ENCODE data around the gene RETN. TPM values are rescaled to one million over a fixed set of nuclear protein-coding genes. Genes with fewer than 3 reads are reported as not detected.

Gene RETN
- total RNA-seq, 1 experiment from 2014 or later: not detected

- peak; percentile 56 for DNase-seq (ENCODE audit: low read depth)
Observed at GRCh38 chr19:7681340-7682174, 12.7 kb downstream of the RETN start.

GRCh38 chr19:7682175-7682855, 13.5 kb downstream of the RETN start:
- DNase-seq (ENCODE audit: low read depth): no peak

GRCh38 chr19:7685546-7686445, 16.9 kb downstream of the RETN start:
- no peak for DNase-seq (ENCODE audit: low read depth)

DNA sequence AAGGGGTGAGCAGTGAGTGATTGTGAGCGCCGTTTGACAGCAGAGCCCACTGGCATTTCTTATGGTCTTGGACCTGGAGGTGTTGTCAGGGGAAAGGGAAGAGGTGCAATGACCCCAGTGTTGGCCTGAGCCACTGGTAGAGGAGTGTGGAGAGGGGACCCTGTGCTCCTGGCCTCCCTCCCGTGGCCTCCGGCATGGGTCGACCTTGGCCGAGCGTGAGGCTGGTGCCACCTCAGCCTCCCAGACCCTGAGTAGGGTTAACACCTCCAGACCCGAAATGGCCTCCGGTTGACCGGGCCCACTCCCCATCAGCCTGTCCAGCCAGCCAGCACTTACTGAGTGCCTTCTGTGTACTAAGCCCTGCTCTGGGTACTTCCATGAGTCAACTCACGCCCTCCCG, 18.3 kb downstream of the RETN start:
- DNase-seq (ENCODE audit: low read depth): no peak

- no peak for DNase-seq (ENCODE audit: low read depth)
Observed at GRCh38 chr19:7689165-7689564, 20.3 kb downstream of the RETN start.

DNA sequence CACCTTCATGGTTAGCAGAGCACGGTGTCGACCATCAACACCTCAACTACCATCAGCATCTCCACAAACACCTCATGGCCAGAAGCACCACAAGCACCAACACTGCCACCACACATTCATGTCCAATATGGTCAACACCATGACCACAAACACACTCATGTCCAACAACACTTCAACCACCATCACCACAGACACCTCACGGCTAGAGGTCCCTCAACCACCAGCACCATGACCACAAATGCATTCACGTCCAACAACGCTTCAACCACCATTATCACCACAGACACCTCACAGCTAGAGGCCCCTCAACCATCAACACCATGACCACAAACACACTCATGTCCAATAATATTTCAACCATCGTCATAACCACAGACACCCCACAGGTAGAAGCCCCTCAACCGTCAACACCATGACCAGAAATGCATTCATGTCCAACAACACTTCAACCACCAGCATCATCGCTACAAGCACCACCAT, 22.0 kb downstream of the RETN start:
- DNase-seq (ENCODE audit: low read depth): no peak

DNA sequence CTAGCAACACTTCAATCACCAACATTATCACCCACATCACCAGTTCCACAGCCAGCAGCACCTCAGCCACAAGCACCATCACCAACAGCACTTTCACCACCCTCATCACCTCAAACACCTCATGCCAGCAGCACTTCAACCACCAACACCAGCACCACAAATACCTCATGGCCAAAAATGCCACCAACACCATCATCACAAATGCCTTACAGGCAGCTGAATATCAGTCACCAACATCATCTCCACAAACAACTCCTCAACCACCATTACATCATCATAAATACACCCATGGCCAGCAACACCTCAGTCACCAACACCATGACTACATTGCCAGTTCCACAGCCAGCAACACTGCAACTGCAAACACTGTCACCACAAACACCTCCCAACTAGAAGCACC, 22.6 kb downstream of the RETN start:
- DNase-seq (ENCODE audit: low read depth): no peak

DNA sequence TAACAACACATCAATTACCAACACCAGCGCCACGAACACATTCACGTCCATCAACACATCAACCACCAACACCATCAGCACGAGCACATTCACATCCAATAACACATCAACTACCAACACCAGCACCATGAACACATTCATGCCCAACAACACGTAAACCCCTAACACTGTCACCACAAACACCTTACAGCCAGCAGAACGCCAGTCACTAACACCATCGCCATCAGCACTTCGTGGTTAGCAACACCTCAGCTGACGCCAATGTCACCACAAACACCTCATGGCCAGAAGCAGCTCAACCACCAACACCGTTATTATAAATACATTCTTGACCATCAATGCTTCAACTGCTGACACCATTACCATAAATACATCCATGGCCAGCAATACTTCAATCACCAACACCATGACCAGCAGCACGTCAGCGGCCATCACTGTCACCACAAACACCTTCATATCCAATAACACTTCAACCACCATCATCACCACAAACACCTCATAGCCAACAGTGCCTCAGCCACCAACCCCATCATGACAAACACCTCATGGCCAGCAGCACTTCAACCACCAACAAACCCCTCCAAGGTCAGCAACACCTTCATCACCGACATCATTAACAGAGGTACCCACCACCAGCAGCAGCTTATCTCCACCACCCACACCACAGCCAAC, 23.7 kb downstream of the RETN start:
- no peak for DNase-seq (ENCODE audit: low read depth)

DNA sequence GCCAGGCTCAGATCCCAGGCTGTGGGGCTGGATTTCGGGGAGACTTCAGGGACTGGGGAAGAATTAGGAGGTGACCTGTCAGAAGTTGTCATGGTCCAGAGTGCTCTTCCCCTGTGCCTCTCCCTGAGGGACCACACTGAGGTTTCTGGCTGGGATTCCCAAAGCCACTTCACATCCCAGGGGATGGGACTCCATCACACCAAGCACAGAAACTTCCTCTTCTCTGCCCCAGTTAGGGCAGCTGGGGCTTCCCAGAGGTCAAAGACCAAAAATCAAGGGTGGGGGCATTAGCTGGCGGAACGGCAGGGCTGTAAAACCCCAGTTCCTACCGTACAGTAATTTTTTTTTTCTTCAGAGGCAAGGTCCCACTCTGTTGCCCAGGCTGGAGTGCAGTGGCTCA, 25.6 kb downstream of the RETN start:
- DNase-seq (ENCODE audit: low read depth): no peak

- no peak for DNase-seq (ENCODE audit: low read depth)
Observed at GRCh38 chr19:7697721-7698287, 29.0 kb downstream of the RETN start.

DNA sequence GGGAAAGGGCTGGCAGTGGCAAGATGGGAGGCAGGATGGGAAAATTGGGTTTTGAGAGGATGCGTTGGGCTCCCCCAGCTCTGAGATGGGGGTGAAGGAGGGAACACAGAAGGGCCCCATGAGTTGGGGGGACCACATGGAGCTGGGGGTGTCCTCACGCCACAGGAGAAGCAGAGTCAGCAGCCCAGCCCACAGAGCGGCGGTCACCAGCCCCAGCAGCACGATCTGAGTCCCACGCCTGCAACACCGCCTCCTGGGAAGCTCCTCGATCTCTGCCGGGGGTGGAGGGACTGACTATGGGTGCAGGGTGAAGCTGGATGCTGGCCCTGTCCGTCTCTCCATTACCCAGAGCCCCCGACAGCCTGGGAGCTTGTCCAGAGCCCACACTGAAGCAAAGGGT, 29.7 kb downstream of the RETN start:
- no peak for DNase-seq (ENCODE audit: low read depth)

- DNase-seq (ENCODE audit: low read depth): no peak
Observed at GRCh38 chr19:7699003-7699402, 30.2 kb downstream of the RETN start.

DNA sequence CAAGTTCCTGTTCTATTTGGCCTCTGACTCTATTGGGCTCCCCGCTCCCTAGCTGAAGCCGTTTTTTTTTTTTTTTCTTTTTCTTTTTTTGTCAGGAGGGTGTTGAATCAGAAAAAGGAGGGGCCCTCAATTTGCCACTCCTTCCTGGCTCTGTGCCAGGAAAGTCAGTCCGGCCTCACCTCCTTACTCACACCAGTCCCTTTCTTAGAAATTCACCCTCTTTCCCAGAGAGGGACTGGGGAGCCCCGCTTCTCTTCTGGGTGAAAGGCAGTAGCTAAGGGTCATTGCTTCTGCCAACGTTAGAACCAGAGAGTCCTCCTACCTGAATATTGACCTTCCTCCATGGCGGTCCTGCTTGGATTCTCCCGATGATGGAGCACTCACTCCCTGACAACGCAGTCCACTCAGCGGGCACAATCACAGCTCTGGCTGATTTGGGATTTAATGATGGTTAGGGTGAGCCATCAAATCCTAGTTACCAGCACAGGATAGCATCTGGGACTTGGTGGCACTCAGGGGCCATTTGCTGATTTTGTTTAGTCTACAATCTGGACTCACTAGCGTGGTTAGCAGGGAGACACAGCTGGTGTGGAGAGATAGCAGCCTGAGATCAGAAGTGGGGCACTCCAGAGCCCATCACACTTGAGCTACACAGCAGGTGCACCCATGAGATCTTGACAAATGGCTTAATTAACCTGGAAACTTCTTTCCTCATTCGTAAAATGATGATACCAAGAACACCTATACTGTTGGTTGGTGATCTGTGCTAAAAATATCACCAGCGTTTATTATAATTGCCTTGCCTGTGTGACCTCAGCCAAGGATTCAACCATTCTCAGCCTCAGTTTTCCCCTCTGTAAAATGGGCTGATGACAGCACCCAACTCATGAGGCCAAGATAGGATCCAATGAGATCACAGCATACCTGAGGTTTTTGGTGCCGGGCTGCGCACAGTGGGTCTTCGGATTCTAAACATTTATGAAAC, 30.9 kb downstream of the RETN start:
- DNase-seq (ENCODE audit: low read depth): peak; percentile 43

DNA sequence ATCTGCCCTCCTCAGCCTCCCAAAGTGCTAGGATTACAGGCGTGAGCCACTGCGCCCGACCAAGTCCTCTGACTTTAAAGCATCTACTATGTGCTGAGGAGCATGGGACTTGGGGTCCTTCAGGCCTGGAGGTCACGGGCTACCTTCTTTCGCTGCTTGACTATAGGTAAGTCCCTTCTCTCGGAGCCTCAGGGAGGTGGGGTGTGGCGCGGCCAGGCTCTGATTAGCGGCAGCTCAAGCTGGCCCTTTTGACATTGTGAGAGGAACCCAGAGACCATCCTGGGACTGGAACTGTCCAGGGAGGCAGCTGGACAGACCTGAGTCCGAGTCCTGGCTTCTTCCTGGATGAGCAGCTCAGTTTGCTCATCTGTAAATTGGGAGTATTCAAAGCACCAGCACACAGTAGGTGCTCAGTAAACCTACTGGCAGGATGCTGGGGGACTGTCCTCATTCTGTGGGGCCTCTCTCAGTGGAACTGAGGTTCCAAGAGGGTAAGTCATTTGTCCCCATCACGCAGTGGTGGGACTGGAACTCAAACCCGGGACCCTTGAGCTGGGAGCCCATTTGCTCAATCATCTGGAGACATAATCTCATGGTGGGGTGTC, 32.3 kb downstream of the RETN start:
- DNase-seq (ENCODE audit: low read depth): no peak

DNA sequence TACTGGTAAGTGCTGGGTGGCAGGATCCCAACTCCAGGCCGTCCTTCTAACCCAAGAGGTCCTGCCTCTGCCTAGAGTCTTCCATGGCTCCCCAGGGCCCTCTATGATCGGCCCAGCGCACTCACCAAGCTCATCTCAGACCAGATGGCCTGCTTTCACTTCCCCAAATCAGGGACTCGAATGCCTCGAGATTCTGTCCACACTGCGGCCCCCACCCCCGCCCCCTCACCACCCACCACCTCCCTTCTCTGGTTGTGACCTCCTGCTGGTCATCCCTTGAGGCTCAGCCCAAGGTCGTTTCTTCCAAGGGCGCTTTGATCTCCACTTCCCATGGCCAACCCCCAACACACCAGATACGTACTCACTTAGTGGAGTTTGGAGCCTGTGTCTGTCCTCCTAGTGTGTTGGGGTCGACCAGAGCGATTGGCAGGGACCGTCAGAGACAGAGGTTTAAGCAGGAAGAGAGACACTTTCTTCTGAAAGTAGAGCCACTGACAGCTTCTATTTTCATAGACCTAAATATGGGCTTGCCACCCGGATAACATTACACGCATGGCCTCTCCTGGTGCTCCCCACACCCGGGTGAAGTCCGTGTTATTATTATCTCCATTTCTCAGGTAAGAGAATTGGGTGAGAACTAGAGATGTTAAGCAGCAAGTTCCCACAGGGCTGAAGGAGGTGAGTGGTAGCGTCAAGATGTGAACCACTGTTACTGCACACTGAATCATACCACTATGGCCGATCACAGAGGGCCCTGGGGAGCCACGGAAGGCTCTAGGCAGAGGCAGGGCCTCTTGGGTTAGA, 33.0 kb downstream of the RETN start, which contains the start of gene FCER2:
Gene FCER2 (minus strand): TSS at position 478 of the 804 bp plus-strand sequence. CDS start 2,371 bp downstream, outside the sequence.
- DNase-seq (ENCODE audit: low read depth): no peak

GRCh38 chr19:7703332-7703731, 34.5 kb downstream of the RETN start:
- no peak for DNase-seq (ENCODE audit: low read depth)

DNA sequence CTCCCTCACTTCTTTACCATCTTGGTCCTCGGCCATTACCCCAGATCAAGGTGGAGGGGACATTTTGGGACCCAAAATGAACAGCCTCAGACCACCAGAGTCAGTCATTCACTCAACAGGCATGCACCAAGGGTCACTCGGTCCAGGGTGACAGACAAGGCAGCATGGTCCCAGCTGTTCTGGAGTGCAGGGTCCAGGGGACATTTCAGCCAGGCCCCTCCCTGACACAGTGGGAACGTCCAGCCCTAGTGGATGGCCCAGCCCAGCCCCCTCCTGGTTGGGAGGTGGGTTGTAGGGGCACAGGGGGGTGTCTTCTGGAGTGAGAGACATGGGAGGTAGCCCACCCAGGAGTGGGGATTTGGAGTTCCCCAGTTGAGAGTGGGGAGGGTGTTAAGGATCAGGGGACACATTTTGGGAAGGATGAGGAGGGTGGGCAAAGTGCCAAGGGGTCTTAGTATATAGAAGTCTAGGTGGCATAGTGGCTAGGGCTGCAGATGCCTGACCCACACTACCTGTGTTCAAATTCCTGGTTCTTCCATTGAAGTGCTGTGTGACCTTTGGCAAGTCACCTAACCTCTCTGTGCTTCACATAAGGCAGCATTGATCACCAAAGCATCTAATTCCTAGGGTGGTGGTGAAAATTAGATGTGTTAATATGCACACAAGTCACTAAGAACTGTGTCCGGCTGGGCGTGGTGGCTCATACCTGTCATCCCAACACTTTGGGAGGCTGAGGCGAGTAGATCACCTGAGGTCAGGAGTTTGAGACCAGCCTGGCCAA, 35.6 kb downstream of the RETN start:
- no peak for DNase-seq (ENCODE audit: low read depth)
